H7 (cell line): Measurements from ENCODE around the gene EMC6. TPM values are rescaled to one million over a fixed set of nuclear protein-coding genes. Genes with fewer than 3 reads are reported as not detected.

ENCODE experiments used
- DNase-seq: peaks from one replicate; pipeline ENCODE4 v3.0.0; 2012
- H3K27me3 ChIP-seq: 2 replicates; pipeline ENCODE4 v1.6.0; 2011; ENCODE audit warnings: mild to moderate bottlenecking, low read length; ENCODE audit not compliant: control insufficient read depth, insufficient read depth
- H3K36me3 ChIP-seq: replicated peaks from 2 replicates; pipeline ENCODE4 v1.5.1; 2011; ENCODE audit warnings: low read length; ENCODE audit not compliant: control insufficient read depth, insufficient read depth
- H3K4me3 ChIP-seq: 2 replicates; pipeline ENCODE4 v1.5.1; 2011; ENCODE audit warnings: low read depth, mild to moderate bottlenecking, control low read depth, low read length, moderate library complexity; ENCODE audit not compliant: insufficient read depth
- total RNA-seq: library from RNA; depleted of rRNA; stranded (reverse); fragments of >200 nt; shearing (Covaris generic); gene quantifications from 2 replicates; pipeline ENCODE4 v1.2.3, GENCODE V29; 2014

The EMC6 gene
- total RNA-seq, 1 experiment from 2014 or later = 48.5 TPM

GRCh38 chr17:3683054-3683511, 14.5 kb downstream of the EMC6 start:
- DNase-seq = peak; percentile 96
- Histone ChIP-seq H3K27me3 (no peaks in the 10 kb centered on the region), H3K4me3 (no peak overlapping the region), H3K36me3 (no peaks in the 10 kb centered on the region)

GRCh38 chr17:3685174-3685573, 16.6 kb downstream of the EMC6 start:
- H3K36me3 ChIP-seq = no peaks in the 10 kb centered on the region
- no peaks in the 10 kb centered on the region for H3K27me3 ChIP-seq
- DNase-seq = peak; percentile 50
- no peak overlapping the region for H3K4me3 ChIP-seq

DNA sequence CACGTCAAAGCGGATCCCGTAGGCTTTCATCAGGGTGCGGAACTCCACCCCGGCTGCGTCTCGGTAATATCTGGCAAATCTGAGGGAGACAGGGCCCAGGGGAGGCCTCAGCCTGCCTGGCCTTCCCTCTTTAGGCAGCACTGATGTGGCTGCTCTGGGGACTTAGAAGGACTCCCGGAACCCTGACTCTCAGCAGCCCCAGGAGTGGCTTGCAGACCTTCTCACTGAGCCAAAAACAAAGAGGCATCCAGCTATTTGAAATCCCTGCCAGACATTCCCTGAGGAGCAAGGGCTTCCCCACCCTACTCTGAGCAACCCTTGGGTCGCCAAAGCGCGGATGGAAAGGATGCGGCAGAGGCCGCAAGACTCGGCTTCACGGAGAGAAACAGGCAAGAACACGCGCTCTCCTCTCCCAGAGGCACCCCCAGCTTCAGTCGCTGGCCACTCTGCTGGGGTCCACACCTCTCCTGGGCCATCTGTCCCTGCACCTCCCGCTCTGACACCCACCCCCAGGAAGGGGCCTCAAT, 19.5 kb downstream of the EMC6 start:
- DNase-seq = peak; percentile 85
- no peaks in the 10 kb centered on the region for H3K27me3 ChIP-seq
- H3K36me3 ChIP-seq = no peaks in the 10 kb centered on the region
- no peak overlapping the region for H3K4me3 ChIP-seq

DNA sequence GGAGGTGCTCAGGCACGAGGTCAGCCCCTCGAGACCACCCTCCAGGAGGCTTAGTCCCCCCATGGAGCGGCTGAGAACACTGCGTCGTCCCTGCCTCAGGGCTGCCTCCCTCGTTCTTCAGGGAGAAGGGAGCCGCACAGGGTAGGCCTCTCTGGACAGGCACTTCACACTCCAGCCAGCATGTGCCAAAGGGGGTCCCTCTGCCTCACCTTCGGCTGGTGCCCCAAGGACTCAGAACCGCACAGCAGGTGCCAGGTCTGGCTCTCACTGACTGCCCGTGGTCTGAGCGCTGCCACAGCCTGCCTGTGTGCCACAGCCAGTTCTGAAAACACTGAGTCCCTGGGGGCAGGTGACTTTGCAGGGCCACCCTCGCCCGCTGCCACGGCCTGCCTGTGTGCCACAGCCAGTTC, 20.2 kb downstream of the EMC6 start:
- Histone ChIP-seq H3K4me3 (no peak overlapping the region), H3K27me3 (no peaks in the 10 kb centered on the region), H3K36me3 (no peaks in the 10 kb centered on the region)
- DNase-seq = peak; percentile 57

GRCh38 chr17:3689262-3690093, 20.9 kb downstream of the EMC6 start:
- no peaks in the 10 kb centered on the region for H3K36me3 ChIP-seq
- no peak overlapping the region for H3K4me3 ChIP-seq
- H3K27me3 ChIP-seq = peaks cover 2% of the 10 kb centered on the region
- peak; percentile 48 for DNase-seq

GRCh38 chr17:3690094-3690715, 21.6 kb downstream of the EMC6 start:
- DNase-seq = peak; percentile 66
- Histone ChIP-seq H3K36me3 (no peaks in the 10 kb centered on the region), H3K27me3 (peaks cover 8% of the 10 kb centered on the region), H3K4me3 (no peak overlapping the region)

DNA sequence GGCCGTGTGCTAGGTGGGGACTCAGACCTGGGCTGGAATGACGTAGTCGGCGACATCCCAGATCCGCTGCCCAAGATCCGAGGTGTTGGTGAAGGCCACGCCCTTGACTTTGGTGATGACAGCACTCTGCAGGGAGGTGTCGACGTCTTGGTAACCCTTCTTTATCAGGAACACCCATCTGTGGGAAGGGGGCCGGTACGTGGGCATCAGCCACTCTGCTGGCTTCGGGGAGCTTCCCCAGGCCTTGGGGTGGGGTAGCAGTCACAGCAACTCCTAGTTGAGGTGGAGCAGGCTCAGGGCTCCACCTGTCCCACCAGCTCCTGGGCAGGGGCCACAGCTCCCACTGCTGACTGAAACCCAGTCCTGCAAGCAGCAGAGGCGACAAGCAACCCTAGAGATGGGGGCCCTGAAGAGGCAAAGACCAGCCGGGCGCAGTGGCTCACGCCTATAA, 23.0 kb downstream of the EMC6 start:
- peak; percentile 80 for DNase-seq
- Histone ChIP-seq H3K27me3 (peaks cover 22% of the 10 kb centered on the region), H3K36me3 (no peaks in the 10 kb centered on the region), H3K4me3 (no peak overlapping the region)

DNA sequence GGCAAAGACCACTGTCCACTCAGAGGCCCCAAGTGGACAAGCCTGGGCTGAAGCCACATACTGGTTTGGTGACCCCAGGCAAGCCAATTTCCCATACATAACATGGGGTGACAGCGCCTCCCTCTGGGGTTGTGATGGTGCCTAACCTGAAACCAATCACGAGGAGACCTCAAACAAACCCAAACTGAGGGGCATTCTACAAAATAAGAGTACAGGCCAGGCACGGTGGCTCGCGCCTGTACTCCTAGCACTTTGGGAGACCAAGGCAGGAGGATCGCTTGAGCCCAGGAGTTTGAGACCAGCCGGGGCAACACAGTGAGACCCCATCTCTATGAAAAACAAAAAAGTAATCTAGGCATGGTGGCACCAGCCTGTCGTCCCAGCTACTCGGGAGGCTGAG, 23.7 kb downstream of the EMC6 start:
- Histone ChIP-seq H3K27me3 (peaks cover 25% of the 10 kb centered on the region), H3K36me3 (no peaks in the 10 kb centered on the region), H3K4me3 (no peak overlapping the region)
- DNase-seq = peak; percentile 70

GRCh38 chr17:3693141-3693540, 24.5 kb downstream of the EMC6 start:
- H3K36me3 ChIP-seq = no peaks in the 10 kb centered on the region

DNA sequence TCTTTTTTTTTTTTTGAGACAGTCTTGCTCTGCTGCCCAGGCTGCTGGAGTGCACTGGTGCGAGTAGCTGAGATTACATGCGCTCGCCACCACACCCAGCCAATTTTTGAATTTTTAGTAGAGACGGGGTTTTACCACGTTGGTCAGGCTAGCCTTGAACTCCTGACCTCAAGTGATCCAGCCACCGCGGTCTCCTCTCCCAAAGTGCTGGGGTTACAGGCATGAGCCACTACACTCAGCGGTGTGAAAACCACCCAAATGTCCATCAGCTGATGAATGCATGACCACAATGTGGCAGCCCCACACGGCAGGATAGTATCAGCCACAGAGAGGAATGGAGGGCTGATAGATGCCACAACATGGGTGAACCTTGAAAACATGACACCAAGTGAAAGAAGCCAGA, 25.2 kb downstream of the EMC6 start:
- no peak overlapping the region for H3K4me3 ChIP-seq
- no peaks in the 10 kb centered on the region for H3K36me3 ChIP-seq
- DNase-seq = no peak
- peaks cover 27% of the 10 kb centered on the region for H3K27me3 ChIP-seq

More at GRCh38 chr17:3693141-3693540, 24.5 kb downstream of the EMC6 start:
- Histone ChIP-seq H3K4me3 (no peak overlapping the region), H3K27me3 (peaks cover 27% of the 10 kb centered on the region)
- no peak for DNase-seq

GRCh38 chr17:3695129-3695722, 26.6 kb downstream of the EMC6 start:
- Histone ChIP-seq H3K36me3 (no peaks in the 10 kb centered on the region), H3K27me3 (peaks cover 27% of the 10 kb centered on the region), H3K4me3 (peak overlapping the region; percentile 52)
- DNase-seq = no peak

- DNase-seq = peak; percentile 90
- Histone ChIP-seq H3K27me3 (peaks cover 27% of the 10 kb centered on the region), H3K4me3 (peak within 1 kb of the TSS; percentile 52), H3K36me3 (no peaks in the 10 kb centered on the region)
These were observed 27.3 kb downstream of the EMC6 start, which contains the start of gene P2RX5 for GRCh38 chr17:3695723-3696411. Gene P2RX5 (minus strand): TSS chr17:3696155. CDS start chr17:3696005, 150 bp downstream.

DNA sequence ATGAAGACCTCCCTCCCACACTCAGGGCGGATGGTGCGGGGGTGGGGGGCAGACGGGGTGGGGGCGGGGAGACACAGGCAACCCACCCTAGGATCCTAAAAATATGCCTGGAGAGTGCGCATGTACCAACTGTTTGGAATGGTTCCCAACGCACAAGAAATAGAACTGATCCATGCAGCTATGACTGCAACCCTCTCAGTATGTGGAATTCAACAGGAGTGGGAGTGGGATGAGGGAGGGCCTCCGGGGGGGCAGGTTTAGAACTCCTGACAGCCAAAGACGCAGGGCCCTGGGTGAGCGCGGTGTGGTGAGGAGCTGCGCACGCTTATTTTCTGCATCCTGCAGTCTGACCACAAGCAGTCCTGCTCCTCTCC, 28.5 kb downstream of the EMC6 start:
- Histone ChIP-seq H3K4me3 (no peak overlapping the region), H3K27me3 (peaks cover 27% of the 10 kb centered on the region), H3K36me3 (no peaks in the 10 kb centered on the region)
- DNase-seq = peak; percentile 38

DNA sequence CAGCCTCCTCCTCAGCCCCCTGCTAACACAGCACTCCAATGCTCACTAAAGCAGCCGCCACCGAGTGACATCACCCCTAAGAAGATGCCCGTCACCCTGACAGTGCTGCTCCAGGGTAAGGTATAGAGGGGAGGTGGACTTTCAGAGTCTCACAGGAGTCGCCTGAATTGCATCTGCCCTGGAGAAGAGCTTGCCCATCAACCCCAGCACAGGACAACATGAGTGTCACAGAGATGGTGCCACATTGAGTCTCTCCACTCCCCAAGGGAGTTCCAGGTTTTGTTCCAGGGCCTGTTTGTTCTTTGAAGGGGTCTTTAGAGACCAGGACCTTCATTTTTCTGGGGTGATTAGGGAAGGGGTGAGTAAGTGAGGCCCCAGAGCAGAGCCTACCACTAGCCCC, 29.5 kb downstream of the EMC6 start:
- Histone ChIP-seq H3K36me3 (no peaks in the 10 kb centered on the region), H3K4me3 (no peak overlapping the region), H3K27me3 (peaks cover 27% of the 10 kb centered on the region)
- no peak for DNase-seq
